ENCODE data around the gene HIVEP3. TPM values are rescaled to one million over a fixed set of nuclear protein-coding genes. Genes with fewer than 3 reads are reported as not detected.

The HIVEP3 gene
- total RNA-seq, 4 donors from 2014 or later, result 4.6 to 8.3 (median 6.5) TPM

GRCh38 chr1:41583658-41584547 is 334.8 kb downstream of the HIVEP3 start:
- Histone ChIP-seq H3K36me3 (no peaks in the 10 kb centered on the region), H3K4me1 (no peaks in the 10 kb centered on the region), H3K27me3 (no peaks in the 10 kb centered on the region), H3K4me3 (no peak overlapping the region), H3K27ac (no peak overlapping the region), H3K9me3 (no peaks in the 10 kb centered on the region)
- DNase-seq, result no peak
- TF ChIP-seq CTCF (IDR thresholded peaks at IDR 0.05) (no peak), POLR2A (IDR thresholded peaks at IDR 0.05) (no peak)

GRCh38 chr1:41582851-41583657 is 335.7 kb downstream of the HIVEP3 start:
- Histone ChIP-seq H3K4me3 (no peak overlapping the region), H3K4me1 (no peaks in the 10 kb centered on the region), H3K36me3 (no peaks in the 10 kb centered on the region), H3K27me3 (no peaks in the 10 kb centered on the region), H3K27ac (no peak overlapping the region), H3K9me3 (no peaks in the 10 kb centered on the region)
- no peak for DNase-seq
- TF ChIP-seq CTCF (IDR thresholded peaks at IDR 0.05) (no peak), POLR2A (IDR thresholded peaks at IDR 0.05) (no peak)

GRCh38 chr1:41582351-41582750 is 336.4 kb downstream of the HIVEP3 start:
- H3K27ac ChIP-seq, result no peak overlapping the region
- no peak for TF ChIP-seq POLR2A (IDR thresholded peaks at IDR 0.05)
- no peak for TF ChIP-seq CTCF (IDR thresholded peaks at IDR 0.05)
- H3K36me3 ChIP-seq, result no peaks in the 10 kb centered on the region
- H3K9me3 ChIP-seq, result no peaks in the 10 kb centered on the region
- H3K4me1 ChIP-seq, result no peaks in the 10 kb centered on the region
- H3K27me3 ChIP-seq, result no peaks in the 10 kb centered on the region
- H3K4me3 ChIP-seq, result no peak overlapping the region
- DNase-seq, result no peak

DNA sequence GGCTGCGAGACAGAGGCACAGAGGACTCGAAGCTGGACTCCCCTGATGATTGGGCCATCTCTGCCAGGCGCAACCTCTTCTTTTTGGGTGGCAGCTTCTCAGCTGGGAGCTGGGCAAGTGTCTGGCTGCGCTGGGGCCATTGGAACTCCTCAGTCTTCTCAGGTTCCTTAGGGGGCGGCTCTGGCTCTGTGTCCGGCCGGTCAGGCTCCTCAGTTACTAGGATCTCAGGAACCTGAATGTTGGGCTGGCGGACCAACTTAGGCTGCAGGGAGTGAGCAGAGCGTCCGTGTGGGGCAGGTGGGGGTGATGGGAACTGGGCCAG is 336.8 kb downstream of the HIVEP3 start:
- Histone ChIP-seq H3K9me3 (no peaks in the 10 kb centered on the region), H3K4me1 (no peaks in the 10 kb centered on the region), H3K27ac (no peak overlapping the region), H3K4me3 (no peak overlapping the region), H3K27me3 (no peaks in the 10 kb centered on the region), H3K36me3 (no peaks in the 10 kb centered on the region)
- no peak for DNase-seq
- TF ChIP-seq POLR2A (IDR thresholded peaks at IDR 0.05) (no peak), CTCF (IDR thresholded peaks at IDR 0.05) (no peak)

GRCh38 chr1:41581216-41582003 is 337.3 kb downstream of the HIVEP3 start:
- Histone ChIP-seq H3K4me3 (no peak overlapping the region), H3K27me3 (no peaks in the 10 kb centered on the region), H3K27ac (no peak overlapping the region), H3K36me3 (no peaks in the 10 kb centered on the region), H3K4me1 (no peaks in the 10 kb centered on the region), H3K9me3 (no peaks in the 10 kb centered on the region)
- DNase-seq, result no peak
- TF ChIP-seq CTCF (IDR thresholded peaks at IDR 0.05) (no peak), POLR2A (IDR thresholded peaks at IDR 0.05) (no peak)
